Lower leg skin (tissue), 3 donors: ENCODE measurements around the gene OSBPL5.

Experiments
- CTCF ChIP-seq, 3 donors: fragments of 450-650 bp; IDR thresholded peaks; one replicate each; pipeline ENCODE4 v1.5.1; 2016; ENCODE audit warnings: antibody characterized with exemption in 3 of 3, mild to moderate bottlenecking in 3 of 3, moderate library complexity in 2 of 3
- POLR2A ChIP-seq, 2 donors: fragments of 450-650 bp; IDR thresholded peaks; one replicate each; pipeline ENCODE4 v1.6.1; 2016 to 2017; ENCODE audit warnings: antibody characterized with exemption in 2 of 2, mild to moderate bottlenecking in 1 of 2, moderate library complexity in 1 of 2

- TF ChIP-seq CTCF (IDR thresholded peaks at IDR 0.05): no peak
- TF ChIP-seq POLR2A (IDR thresholded peaks at IDR 0.05): no peak
These were observed 56.9 kb downstream of the OSBPL5 start for GRCh38 chr11:3108183-3108721.
